ENCODE measurements around the gene ADGRA1. TPM values are rescaled to one million over a fixed set of nuclear protein-coding genes. Genes with fewer than 3 reads are reported as not detected.
A peak's percentile ranks its signal among the peaks of the same experiment; 100 is the strongest.

ADGRA1 gene
- total RNA-seq, 1 donor: not detected

GRCh38 chr10:133158756-133159610, 71.3 kb downstream of the ADGRA1 start:
- TF ChIP-seq CTCF (IDR thresholded peaks at IDR 0.05; ENCODE audit: insufficient read depth, low read length): no peak
- no peak overlapping the region for H3K4me3 ChIP-seq (ENCODE audit: low read depth, low read length)
- no peak for DNase-seq (ENCODE audit: low read depth)

- TF ChIP-seq CTCF (IDR thresholded peaks at IDR 0.05; ENCODE audit: insufficient read depth, low read length): no peak
- H3K4me3 ChIP-seq (ENCODE audit: low read depth, low read length): no peak overlapping the region
- DNase-seq (ENCODE audit: low read depth): no peak
These were observed 71.9 kb downstream of the ADGRA1 start for GRCh38 chr10:133159611-133159949.

- no peak for TF ChIP-seq CTCF (IDR thresholded peaks at IDR 0.05; ENCODE audit: insufficient read depth, low read length)
- H3K4me3 ChIP-seq (ENCODE audit: low read depth, low read length): peak within 1 kb of the TSS; percentile 64
- peak; percentile 9 for DNase-seq (ENCODE audit: low read depth)
These were observed 72.5 kb downstream of the ADGRA1 start, which contains the start of gene KNDC1 for GRCh38 chr10:133159950-133160825. TSS of gene KNDC1 (plus strand) at chr10:133160219. CDS start at chr10:133160468, 249 bp downstream.

GRCh38 chr10:133160826-133161471, 73.2 kb downstream of the ADGRA1 start:
- TF ChIP-seq CTCF (IDR thresholded peaks at IDR 0.05; ENCODE audit: insufficient read depth, low read length): no peak
- peak overlapping the region; percentile 64 for H3K4me3 ChIP-seq (ENCODE audit: low read depth, low read length)
- DNase-seq (ENCODE audit: low read depth): no peak

- no peak overlapping the region for H3K4me3 ChIP-seq (ENCODE audit: low read depth, low read length)
- TF ChIP-seq CTCF (IDR thresholded peaks at IDR 0.05; ENCODE audit: insufficient read depth, low read length): no peak
- no peak for DNase-seq (ENCODE audit: low read depth)
These were observed 73.9 kb downstream of the ADGRA1 start for GRCh38 chr10:133161486-133162109.
